Loucy (cell line): Measurements from ENCODE around the gene EFHC2.

Experiments
- CTCF ChIP-seq: fragments of 200-600 bp; sonication (generic); conservative IDR thresholded peaks from 2 replicates; pipeline ENCODE4 v1.5.1; 2014; ENCODE audit warnings: mild to moderate bottlenecking, antibody characterized with exemption, low read length
- EZH2phosphoT487 ChIP-seq: fragments of 200-600 bp; IDR thresholded peaks from 2 replicates; pipeline ENCODE4 v1.6.1; 2018; ENCODE audit warnings: antibody characterized with exemption, mild to moderate bottlenecking, moderate library complexity, borderline replicate concordance

DNA sequence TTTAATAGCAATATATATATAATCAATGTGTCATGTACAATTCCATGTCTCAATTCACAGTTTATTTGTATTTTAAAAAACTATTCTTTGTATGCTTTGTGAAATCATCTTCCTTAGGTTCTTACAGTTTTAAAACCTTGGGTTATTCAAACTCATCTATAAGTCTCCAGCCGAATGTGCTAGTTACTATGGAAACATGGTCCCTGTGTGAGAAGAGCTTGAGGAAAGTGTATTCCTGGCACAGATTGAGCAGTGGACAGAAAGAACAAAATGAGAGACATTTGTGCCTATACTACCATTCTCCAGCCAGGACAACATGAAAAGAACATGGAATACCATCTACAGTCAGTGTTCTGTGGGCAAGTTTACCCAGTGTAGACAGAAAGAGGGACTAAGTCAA lies 103.4 kb downstream of the EFHC2 start:
- TF ChIP-seq CTCF = no peak
- TF ChIP-seq EZH2phosphoT487 = no peak
